DOHH2 (cell line): ENCODE results near the gene PDE8B.

Experiments used
- H3F3A ChIP-seq: fragments of 200-600 bp; sonication (generic), shearing (Covaris generic); 2 replicates; pipeline ENCODE4 v1.6.0; 2016; ENCODE audit warnings: antibody characterized with exemption, mild to moderate bottlenecking; ENCODE audit not compliant: control insufficient read depth, insufficient read depth
- H3K27ac ChIP-seq: fragments of 200-600 bp; sonication (generic); 2 replicates; pipeline ENCODE4 v1.5.1; 2014; ENCODE audit warnings: low read depth, mild to moderate bottlenecking, low read length, moderate library complexity
- H3K27me3 ChIP-seq: fragments of 200-600 bp; sonication (generic); 2 replicates; pipeline ENCODE4 v1.6.1; 2014; ENCODE audit warnings: mild to moderate bottlenecking, low read length, mixed read lengths; ENCODE audit not compliant: control insufficient read depth
- H3K36me3 ChIP-seq: fragments of 200-600 bp; sonication (generic); 2 replicates; pipeline ENCODE4 v1.6.1; 2014; ENCODE audit warnings: mild to moderate bottlenecking, low read length, moderate library complexity, mixed read lengths; ENCODE audit not compliant: control insufficient read depth
- H3K4me1 ChIP-seq: fragments of 200-600 bp; sonication (generic); 2 replicates; pipeline ENCODE4 v1.6.1; 2014; ENCODE audit warnings: mild to moderate bottlenecking, low read length, mixed read lengths; ENCODE audit not compliant: control insufficient read depth
- H3K4me2 ChIP-seq: fragments of 200-600 bp; sonication (generic); 2 replicates; pipeline ENCODE4 v1.6.0; 2014; ENCODE audit warnings: mild to moderate bottlenecking, low read length, moderate library complexity
- H3K4me3 ChIP-seq: fragments of 200-600 bp; sonication (generic); 2 replicates; pipeline ENCODE4 v1.5.1; 2014; ENCODE audit warnings: mild to moderate bottlenecking, low read length, mixed read lengths
- H3K79me2 ChIP-seq: fragments of 200-600 bp; sonication (generic); 2 replicates; pipeline ENCODE4 v1.6.1; 2014; ENCODE audit warnings: mild to moderate bottlenecking, low read length, mixed read lengths; ENCODE audit not compliant: control insufficient read depth
- H3K9me2 ChIP-seq: fragments of 200-600 bp; sonication (generic); replicated peaks from 2 replicates; pipeline ENCODE4 v1.6.1; 2014; ENCODE audit warnings: mild to moderate bottlenecking, low read length, mixed read lengths; ENCODE audit not compliant: control insufficient read depth
- H3K9me3 ChIP-seq: fragments of 200-600 bp; sonication (generic); 2 replicates; pipeline ENCODE4 v1.6.1; 2014; ENCODE audit warnings: antibody characterized with exemption, low read length, mixed read lengths; ENCODE audit not compliant: control insufficient read depth, insufficient read depth
- H4K20me1 ChIP-seq: fragments of 200-600 bp; sonication (generic); 2 replicates; pipeline ENCODE4 v1.6.0; 2014; ENCODE audit warnings: low read depth, mild to moderate bottlenecking, antibody characterized with exemption, low read length, moderate library complexity; ENCODE audit not compliant: control insufficient read depth, insufficient read depth
- EZH2phosphoT487 ChIP-seq: fragments of 200-600 bp; sonication (generic); IDR thresholded peaks from 2 replicates; pipeline ENCODE4 v1.6.1; 2017; ENCODE audit warnings: borderline replicate concordance, mild to moderate bottlenecking, antibody characterized with exemption, low read length, moderate library complexity, mixed read lengths
- TF ChIP-seq, protein P1 (sequence below): fragments of 200-600 bp; sonication (generic); IDR thresholded peaks from one replicate; pipeline ENCODE4 v1.5.1; 2014; ENCODE audit warnings: antibody characterized with exemption, mild to moderate bottlenecking, low read depth, low read length; ENCODE audit not compliant: poor library complexity, severe bottlenecking

The PDE8B gene

DNA sequence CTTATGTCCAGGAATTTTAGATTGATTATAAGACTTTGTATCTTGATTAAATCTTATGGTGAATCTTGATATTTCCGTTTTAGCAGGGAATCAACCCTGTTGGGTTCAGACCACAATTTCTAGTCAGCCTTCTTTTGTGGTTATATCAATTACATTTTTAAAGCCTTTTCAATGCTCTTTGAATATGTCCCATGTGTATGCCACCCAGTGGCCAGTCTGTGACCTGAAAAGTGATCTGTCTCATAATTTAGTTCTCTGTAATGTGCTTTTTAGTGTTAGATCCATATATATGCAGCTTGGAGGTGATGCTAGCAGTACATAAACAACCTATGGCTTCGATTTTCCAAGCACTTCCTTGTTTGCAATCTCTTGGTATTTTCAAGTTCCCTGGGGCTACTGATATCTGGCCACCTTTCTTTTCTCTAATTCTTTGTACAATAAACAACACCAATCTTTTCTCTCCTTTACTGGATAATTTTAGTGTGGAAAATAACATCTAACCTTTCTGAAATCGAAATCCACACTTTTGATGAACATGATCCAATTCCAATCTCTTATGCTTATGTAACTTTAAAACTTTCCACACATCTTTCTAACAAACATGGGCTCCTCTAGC is 28.8 kb downstream of the PDE8B start:
- no peak overlapping the region for H3K4me3 ChIP-seq
- H3K9me2 ChIP-seq: no peaks in the 10 kb centered on the region
- H3K27ac ChIP-seq: no peak overlapping the region
- TF ChIP-seq EZH2phosphoT487: no peak
- TF ChIP-seq, protein P1, sequence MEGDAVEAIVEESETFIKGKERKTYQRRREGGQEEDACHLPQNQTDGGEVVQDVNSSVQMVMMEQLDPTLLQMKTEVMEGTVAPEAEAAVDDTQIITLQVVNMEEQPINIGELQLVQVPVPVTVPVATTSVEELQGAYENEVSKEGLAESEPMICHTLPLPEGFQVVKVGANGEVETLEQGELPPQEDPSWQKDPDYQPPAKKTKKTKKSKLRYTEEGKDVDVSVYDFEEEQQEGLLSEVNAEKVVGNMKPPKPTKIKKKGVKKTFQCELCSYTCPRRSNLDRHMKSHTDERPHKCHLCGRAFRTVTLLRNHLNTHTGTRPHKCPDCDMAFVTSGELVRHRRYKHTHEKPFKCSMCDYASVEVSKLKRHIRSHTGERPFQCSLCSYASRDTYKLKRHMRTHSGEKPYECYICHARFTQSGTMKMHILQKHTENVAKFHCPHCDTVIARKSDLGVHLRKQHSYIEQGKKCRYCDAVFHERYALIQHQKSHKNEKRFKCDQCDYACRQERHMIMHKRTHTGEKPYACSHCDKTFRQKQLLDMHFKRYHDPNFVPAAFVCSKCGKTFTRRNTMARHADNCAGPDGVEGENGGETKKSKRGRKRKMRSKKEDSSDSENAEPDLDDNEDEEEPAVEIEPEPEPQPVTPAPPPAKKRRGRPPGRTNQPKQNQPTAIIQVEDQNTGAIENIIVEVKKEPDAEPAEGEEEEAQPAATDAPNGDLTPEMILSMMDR: peak; percentile 61
- H4K20me1 ChIP-seq: no peaks in the 10 kb centered on the region
- H3F3A ChIP-seq: no peaks in the 10 kb centered on the region
- H3K9me3 ChIP-seq: no peaks in the 10 kb centered on the region
- no peaks in the 10 kb centered on the region for H3K79me2 ChIP-seq
- H3K4me1 ChIP-seq: no peaks in the 10 kb centered on the region
- H3K27me3 ChIP-seq: 0 out of 2 replicates have a peak, but pooled peaks cover 3% of the 10 kb centered on the region
- no peaks in the 10 kb centered on the region for H3K36me3 ChIP-seq
- H3K4me2 ChIP-seq: no peak overlapping the region

DNA sequence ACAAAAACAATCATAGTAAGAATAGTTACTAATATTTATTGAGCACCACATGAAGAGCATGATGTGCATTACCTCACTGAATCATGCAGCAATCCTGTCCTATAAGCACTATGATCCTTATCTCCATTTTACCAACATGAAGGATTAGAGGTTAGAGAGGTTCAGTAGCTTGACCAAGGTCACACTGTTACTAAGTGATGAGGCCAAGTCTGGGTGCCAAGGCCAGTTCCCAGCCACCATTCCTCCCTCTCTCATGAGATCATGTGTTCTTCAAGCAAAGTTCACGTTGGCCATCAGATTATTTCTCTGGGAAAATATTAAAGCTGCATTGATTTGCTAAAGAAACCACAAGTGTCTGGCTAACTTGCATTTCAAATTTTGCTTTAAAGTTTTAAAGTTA is 31.0 kb downstream of the PDE8B start:
- H3K4me2 ChIP-seq: no peak overlapping the region
- H3K27ac ChIP-seq: no peak overlapping the region
- H4K20me1 ChIP-seq: no peaks in the 10 kb centered on the region
- TF ChIP-seq, protein P1: no peak
- 0 out of 2 replicates have a peak, but pooled peaks cover 3% of the 10 kb centered on the region for H3K27me3 ChIP-seq
- H3K4me3 ChIP-seq: no peak overlapping the region
- H3K9me2 ChIP-seq: no peaks in the 10 kb centered on the region
- no peaks in the 10 kb centered on the region for H3K9me3 ChIP-seq
- no peaks in the 10 kb centered on the region for H3F3A ChIP-seq
- H3K4me1 ChIP-seq: no peaks in the 10 kb centered on the region
- no peaks in the 10 kb centered on the region for H3K36me3 ChIP-seq
- no peaks in the 10 kb centered on the region for H3K79me2 ChIP-seq

DNA sequence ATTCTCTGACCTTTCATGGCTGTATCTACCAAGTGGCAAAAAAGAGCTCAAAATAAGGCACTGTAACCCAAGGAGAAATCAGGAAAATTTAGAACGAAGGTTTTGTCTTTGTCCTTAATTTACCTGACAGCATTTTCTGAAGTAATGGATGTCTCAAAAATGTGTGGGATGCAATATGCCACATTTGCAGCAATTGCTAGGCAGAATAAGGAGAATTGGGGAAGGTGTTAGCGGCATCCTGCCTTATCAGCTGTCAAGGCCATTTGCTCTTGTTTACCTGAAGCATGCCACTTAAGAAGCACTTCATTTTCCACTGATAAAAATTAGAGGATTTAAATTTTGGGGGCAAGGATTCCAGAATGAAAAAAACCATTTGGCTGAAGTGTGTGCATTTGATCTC is 39.0 kb downstream of the PDE8B start:
- no peak overlapping the region for H3K27ac ChIP-seq
- no peaks in the 10 kb centered on the region for H3K4me1 ChIP-seq
- H3F3A ChIP-seq: no peaks in the 10 kb centered on the region
- no peaks in the 10 kb centered on the region for H4K20me1 ChIP-seq
- H3K9me3 ChIP-seq: no peaks in the 10 kb centered on the region
- no peaks in the 10 kb centered on the region for H3K9me2 ChIP-seq
- no peaks in the 10 kb centered on the region for H3K79me2 ChIP-seq
- TF ChIP-seq EZH2phosphoT487: no peak
- TF ChIP-seq, protein P1: no peak
- H3K36me3 ChIP-seq: no peaks in the 10 kb centered on the region
- H3K27me3 ChIP-seq: 0 out of 2 replicates have a peak, but pooled peaks cover 2% of the 10 kb centered on the region
- H3K4me3 ChIP-seq: no peak overlapping the region
- H3K4me2 ChIP-seq: no peak overlapping the region
